Endothelial cell of umbilical vein (primary cell): ENCODE measurements around the gene VLDLR. TPM values are rescaled to one million over a fixed set of nuclear protein-coding genes. Genes with fewer than 3 reads are reported as not detected.

ENCODE experiments used
- BruUV-seq: library from RNA; stranded (reverse); fragments of 400-500 nt; replicated peaks from 2 replicates; lab custom pipeline; 2021; lab: Mats Ljungman, UMichigan
- CTCF ChIA-PET: fragments of 300-600, 350-600 bp; sonication (Branson Sonifier 250); formaldehyde crosslinking; loops from one replicate; lab custom pipeline; 2021; ENCODE audit warnings: antibody characterized with exemption, inconsistent platforms; lab: Charles Lee
- POLR2A ChIA-PET: fragments of 300-600, 350-600 bp; sonication (Branson Sonifier 250); formaldehyde crosslinking; loops from one replicate; lab custom pipeline; 2021; ENCODE audit warnings: antibody characterized with exemption, inconsistent platforms; lab: Charles Lee
- DNase-seq: peaks from one replicate; pipeline ENCODE4 v3.0.0-alpha.2; 2011; ENCODE audit warnings: low read depth, low spot score
- FAIRE-seq: peaks from 2 replicates; lab custom pipeline; 2011; peaks lifted over from hg19 to GRCh38; lab: Jason Lieb, UNC
- H2AFZ ChIP-seq: 2 replicates; pipeline ENCODE4 v1.6.0; 2012; ENCODE audit warnings: low read depth, low read length, control low read depth, inconsistent platforms
- H3K27ac ChIP-seq: 2 replicates; pipeline ENCODE4 v1.5.1; 2011; ENCODE audit warnings: low read depth, mild to moderate bottlenecking, control low read depth, low read length, moderate library complexity; ENCODE audit not compliant: insufficient read depth
- H3K27me3 ChIP-seq, 2 experiments: 2 replicates each; pipeline versions ENCODE4 v1.6.0 to v1.6.1; 2011; ENCODE audit warnings: low read length in 2 of 2, mixed read lengths in 1 of 2; ENCODE audit not compliant: control insufficient read depth in 2 of 2, insufficient read depth in 2 of 2
- H3K36me3 ChIP-seq, 2 experiments: 2 replicates in 1 of 2; 3 replicates in 1 of 2; pipeline ENCODE4 v1.5.1; 2011; ENCODE audit warnings: low read length in 2 of 2, mild to moderate bottlenecking in 1 of 2, moderate library complexity in 1 of 2; ENCODE audit not compliant: control insufficient read depth in 2 of 2, insufficient read depth in 2 of 2; ENCODE audit errors: extremely low read depth in 1 of 2
- H3K4me1 ChIP-seq: 3 replicates; pipeline ENCODE4 v1.5.1; 2011; ENCODE audit warnings: mild to moderate bottlenecking, low read length; ENCODE audit not compliant: control insufficient read depth, insufficient read depth; ENCODE audit errors: extremely low read depth
- H3K4me2 ChIP-seq: 2 replicates; pipeline ENCODE4 v1.6.1; 2011; ENCODE audit warnings: low read length, control low read depth, mixed read lengths; ENCODE audit not compliant: insufficient read depth
- H3K4me3 ChIP-seq, 3 experiments: fragments of 200-600 bp in 1 of 3; sonication (generic), shearing (Covaris generic) in 1 of 3; replicated peaks in 1 of 3; 2 replicates each; pipeline ENCODE4 v1.5.1; 2011 to 2016; ENCODE audit warnings: control low read depth in 3 of 3, low read length in 3 of 3, mild to moderate bottlenecking in 2 of 3, inconsistent platforms in 1 of 3, low read depth in 1 of 3, moderate library complexity in 1 of 3; ENCODE audit not compliant: insufficient read depth in 1 of 3
- H3K79me2 ChIP-seq: 2 replicates; pipeline ENCODE4 v1.6.0; 2012; ENCODE audit warnings: low read length, inconsistent platforms; ENCODE audit not compliant: control insufficient read depth, insufficient read depth
- H3K9ac ChIP-seq: replicated peaks from 2 replicates; pipeline ENCODE3; 2011; ENCODE audit warnings: low read length, control low read depth; ENCODE audit not compliant: insufficient read depth; ENCODE audit errors: extremely low read depth
- H3K9me1 ChIP-seq: replicated peaks from 3 replicates; pipeline ENCODE4 v1.6.0; 2011; ENCODE audit warnings: mild to moderate bottlenecking, low read length; ENCODE audit not compliant: control insufficient read depth, insufficient read depth; ENCODE audit errors: extremely low read depth
- H3K9me3 ChIP-seq: replicated peaks from 2 replicates; pipeline ENCODE4 v1.5.1; 2012; ENCODE audit warnings: low read length, inconsistent platforms; ENCODE audit not compliant: control insufficient read depth, insufficient read depth
- H4K20me1 ChIP-seq: replicated peaks from 2 replicates; pipeline ENCODE3; 2011; ENCODE audit warnings: mild to moderate bottlenecking, low read length; ENCODE audit not compliant: control insufficient read depth, insufficient read depth; ENCODE audit errors: extremely low read depth
- CTCF ChIP-seq, 2 donors: IDR thresholded peaks; 1 replicate in 1 of 2; 2 replicates in 1 of 2; pipeline ENCODE4 v1.5.1; 2011; ENCODE audit warnings: low read length in 2 of 2, mild to moderate bottlenecking in 2 of 2, moderate library complexity in 2 of 2, control low read depth in 1 of 2, inconsistent platforms in 1 of 2, low read depth in 1 of 2; ENCODE audit not compliant: insufficient read depth in 1 of 2; ENCODE audit errors: extremely low read depth in 1 of 2
- EZH2 ChIP-seq: IDR thresholded peaks from 2 replicates; pipeline ENCODE4 v1.6.1; 2012; ENCODE audit warnings: borderline replicate concordance, low read depth, mild to moderate bottlenecking, moderate library complexity, low read length, inconsistent platforms; ENCODE audit not compliant: severe bottlenecking
- FOS ChIP-seq: IDR thresholded peaks from 2 replicates; pipeline ENCODE4 v1.6.1; 2011; ENCODE audit warnings: mild to moderate bottlenecking, low read length, moderate library complexity, borderline replicate concordance; ENCODE audit not compliant: insufficient read depth
- GATA2 ChIP-seq: IDR thresholded peaks from 2 replicates; pipeline ENCODE4 v1.7.0; 2011; ENCODE audit warnings: low read depth, mild to moderate bottlenecking, moderate library complexity, mixed read lengths, low read length; ENCODE audit not compliant: insufficient read length, insufficient read depth
- JUN ChIP-seq: IDR thresholded peaks from 2 replicates; pipeline ENCODE4 v1.6.1; 2011; ENCODE audit warnings: borderline replicate concordance, low read depth; ENCODE audit not compliant: insufficient read length, insufficient read depth
- MYC ChIP-seq: IDR thresholded peaks from one replicate; pipeline ENCODE4 v1.6.1; 2011; ENCODE audit warnings: mild to moderate bottlenecking, low read depth, low read length
- POLR2A ChIP-seq: IDR thresholded peaks from 2 replicates; pipeline ENCODE4 v1.6.1; 2012; ENCODE audit warnings: low read depth, mild to moderate bottlenecking, control low read depth, low read length
- POLR2AphosphoS5 ChIP-seq: IDR thresholded peaks from 2 replicates; pipeline ENCODE4 v1.6.1; 2012; ENCODE audit warnings: low read depth, mild to moderate bottlenecking, control low read depth, low read length, moderate library complexity; ENCODE audit not compliant: insufficient read depth
- dilution Hi-C: fragments of 300-500 bp; cut with MboI; formaldehyde crosslinking; loops from one replicate; pipeline ENCODE4 v1.15.0; 2019; ENCODE audit warnings: low sequenced_read_pairs; ENCODE audit not compliant: extremely low pct_ligation_motif_present
- intact Hi-C: fragments of 100-400 bp; cut with micrococcal nuclease; formaldehyde crosslinking; loops from one replicate; pipeline ENCODE4 v1.10.0; 2022
- polyA plus RNA-seq, 4 experiments: library from polyadenylated mRNA; depleted of rRNA in 3 of 4; stranded (reverse) in 3 of 4; unstranded in 1 of 4; fragments of >200 nt; gene quantifications; 2 replicates each; pipeline versions ENCODE4 v1.2.1 to v1.2.3, GENCODE V29; 2011 to 2012; ENCODE audit warnings: missing spikeins in 1 of 4
- total RNA-seq: library from RNA; stranded (reverse); gene quantifications from 2 replicates; pipeline ENCODE4 v1.2.3, GENCODE V29; 2021
- TF ChIP-seq, protein P1 (sequence below): IDR thresholded peaks from 2 replicates; pipeline ENCODE4 v1.6.1; 2011; ENCODE audit not compliant: insufficient read depth, insufficient read length

The VLDLR gene
- total and polyA plus RNA-seq, 2 donors (not counting 3 experiments of a cell fraction or from before 2014, with no cell fraction given): 0.47 to 2.5 TPM

GRCh38 chr9:2662496-2662895 lies 40.9 kb downstream of the VLDLR start:
- H3K27me3 ChIP-seq: no peaks in the 10 kb centered on the region
- TF ChIP-seq JUN: no peak
- TF ChIP-seq EZH2: no peak
- no TSS peak for BruUV-seq
- H3K4me2 ChIP-seq: no peak overlapping the region
- no peak overlapping the region for H2AFZ ChIP-seq
- no peak for DNase-seq
- CTCF ChIA-PET: interaction anchor here (1.2 kb wide), 1 partner anchor 530 kb away, joined by 6 read pairs; no protein-coding TSS in a partner anchor
- FAIRE-seq: no peak
- no peaks in the 10 kb centered on the region for H4K20me1 ChIP-seq
- intact Hi-C loops: no loop called here
- H3K9me3 ChIP-seq: no peaks in the 10 kb centered on the region
- no peak overlapping the region for H3K27ac ChIP-seq
- no peak overlapping the region for H3K4me3 ChIP-seq
- no peaks in the 10 kb centered on the region for H3K36me3 ChIP-seq
- H3K4me1 ChIP-seq: no peaks in the 10 kb centered on the region
- no peaks in the 10 kb centered on the region for H3K9me1 ChIP-seq
- H3K79me2 ChIP-seq: no peaks in the 10 kb centered on the region
- POLR2A ChIA-PET: no interaction called here
- H3K9ac ChIP-seq: no peak overlapping the region
- dilution Hi-C loops: no loop called here

GRCh38 chr9:2663461-2664173 lies 42.0 kb downstream of the VLDLR start:
- dilution Hi-C loops (no loop called here), intact Hi-C loops (no loop called here)
- no peak overlapping the region for H3K9ac ChIP-seq
- H2AFZ ChIP-seq: no peak overlapping the region
- no peak overlapping the region for H3K4me3 ChIP-seq
- POLR2A ChIA-PET: no interaction called here
- BruUV-seq: no TSS peak
- H3K4me1 ChIP-seq: no peaks in the 10 kb centered on the region
- DNase-seq (no peak), FAIRE-seq (no peak)
- H3K79me2 ChIP-seq: no peaks in the 10 kb centered on the region
- H3K4me2 ChIP-seq: no peak overlapping the region
- H3K27me3 ChIP-seq: no peaks in the 10 kb centered on the region
- CTCF ChIA-PET: interaction anchor here (0.7 to 1.4 kb wide), 2 partner anchors 8 to 65 kb away, joined by 4 read pairs; no protein-coding TSS in a partner anchor
- no peaks in the 10 kb centered on the region for H3K9me3 ChIP-seq
- H4K20me1 ChIP-seq: no peaks in the 10 kb centered on the region
- H3K36me3 ChIP-seq: no peaks in the 10 kb centered on the region
- H3K27ac ChIP-seq: no peak overlapping the region
- no peak for TF ChIP-seq JUN
- TF ChIP-seq CTCF (IDR thresholded peaks at IDR 0.05; ENCODE audit: extremely low read depth in 1 of 2, insufficient read depth in 1 of 2, low read depth in 1 of 2, low read length in 2 of 2): no peak
- no peak for TF ChIP-seq FOS
- TF ChIP-seq POLR2AphosphoS5: no peak
- no peak for TF ChIP-seq MYC
- no peak for TF ChIP-seq GATA2
- TF ChIP-seq EZH2: no peak
- no peak for TF ChIP-seq POLR2A
- TF ChIP-seq, protein P1, sequence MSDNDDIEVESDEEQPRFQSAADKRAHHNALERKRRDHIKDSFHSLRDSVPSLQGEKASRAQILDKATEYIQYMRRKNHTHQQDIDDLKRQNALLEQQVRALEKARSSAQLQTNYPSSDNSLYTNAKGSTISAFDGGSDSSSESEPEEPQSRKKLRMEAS: no peak
- H3K9me1 ChIP-seq: no peaks in the 10 kb centered on the region
